ENCODE results near the gene NPM3.

- TF ChIP-seq CTCF (IDR thresholded peaks at IDR 0.05) (no peak), EZH2 (IDR thresholded peaks at IDR 0.05) (no peak)
Observed at GRCh38 chr10:101782811-101783735, at the start of gene NPM3.
